Smooth muscle cell (in vitro differentiated cells): ENCODE results near the gene SAV1. TPM values are rescaled to one million over a fixed set of nuclear protein-coding genes. Genes with fewer than 3 reads are reported as not detected.

Source experiments
- DNase-seq: peaks from one replicate; lab custom pipeline; 2025; ENCODE audit not compliant: unreplicated experiment; lab: John Stamatoyannopoulos, UW
- H2AFZ ChIP-seq: fragments of 200-600 bp; sonication (generic); 2 replicates; pipeline ENCODE4 v1.6.0; 2016; ENCODE audit warnings: antibody characterized with exemption, low read depth, mild to moderate bottlenecking
- H3F3A ChIP-seq: fragments of 200-600 bp; sonication (generic); 2 replicates; pipeline ENCODE4 v1.6.0; 2017; ENCODE audit warnings: antibody characterized with exemption, low read depth
- H3K27ac ChIP-seq: fragments of 200-600 bp; sonication (generic); 2 replicates; pipeline ENCODE4 v1.5.1; 2016; ENCODE audit warnings: low read depth, mild to moderate bottlenecking
- H3K27me3 ChIP-seq: fragments of 200-600 bp; sonication (generic); 2 replicates; pipeline ENCODE4 v1.6.1; 2016; ENCODE audit warnings: low read depth, mild to moderate bottlenecking
- H3K36me3 ChIP-seq: fragments of 200-600 bp; sonication (generic); 2 replicates; pipeline ENCODE4 v1.5.1; 2016; ENCODE audit warnings: low read depth
- H3K4me1 ChIP-seq: fragments of 200-600 bp; sonication (generic); 2 replicates; pipeline ENCODE4 v1.5.1; 2016; ENCODE audit warnings: low read depth
- H3K4me2 ChIP-seq: fragments of 200-600 bp; sonication (generic); 2 replicates; pipeline ENCODE4 v1.6.0; 2016; ENCODE audit warnings: mild to moderate bottlenecking
- H3K4me3 ChIP-seq: fragments of 200-600 bp; sonication (generic); 2 replicates; pipeline ENCODE4 v1.5.1; 2016; ENCODE audit warnings: mild to moderate bottlenecking
- H3K79me2 ChIP-seq: fragments of 200-600 bp; sonication (generic); 2 replicates; pipeline ENCODE4 v1.6.0; 2016; ENCODE audit warnings: low read depth, mild to moderate bottlenecking
- H3K9ac ChIP-seq: fragments of 200-600 bp; sonication (generic); 2 replicates; pipeline ENCODE4 v1.6.0; 2016; ENCODE audit warnings: low read depth
- H3K9me3 ChIP-seq: fragments of 200-600 bp; sonication (generic); replicated peaks from 2 replicates; pipeline ENCODE4 v1.5.1; 2016; ENCODE audit warnings: low read depth
- H4K20me1 ChIP-seq: fragments of 200-600 bp; sonication (generic); 2 replicates; pipeline ENCODE4 v1.6.0; 2016; ENCODE audit warnings: low read depth
- CTCF ChIP-seq: fragments of 200-600 bp; sonication (generic); IDR thresholded peaks from 2 replicates; pipeline ENCODE4 v1.5.1; 2017; ENCODE audit warnings: borderline replicate concordance, mild to moderate bottlenecking, antibody characterized with exemption; ENCODE audit not compliant: insufficient read depth, poor library complexity, severe bottlenecking
- WGBS: methylation state at CpG from one replicate; pipeline ENCODE4 v1.1.7; 2016; ENCODE audit warnings: low lambda C conversion rate; 5-methylcytosine and 5-hydroxymethylcytosine counted together
- polyA plus RNA-seq: library from polyadenylated mRNA; unstranded; fragments of >200 nt; fragmentation: Nextera tagmentation; extraction: Ambion mirVana; gene quantifications from 2 replicates; pipeline ENCODE4 v1.2.1, GENCODE V29; 2016
- total RNA-seq: library from RNA; depleted of rRNA; stranded (reverse); fragments of >200 nt; gene quantifications from 2 replicates; pipeline ENCODE4 v1.2.3, GENCODE V29; 2014

Gene SAV1
- total RNA-seq (17.7 and 24.8 TPM in 2 replicates), polyA plus RNA-seq (17.7 and 18.4 TPM in 2 replicates)

- Histone ChIP-seq H3K9ac (peak within 1 kb of the TSS; percentile 92), H3K27ac (peak within 1 kb of the TSS; percentile 78), H3K4me1 (peaks cover 22% of the 10 kb centered on the region), H3K4me2 (peak within 1 kb of the TSS; percentile 89), H3K36me3 (no peaks in the 10 kb centered on the region), H4K20me1 (peaks cover 20% of the 10 kb centered on the region), H3K79me2 (peaks cover 35% of the 10 kb centered on the region), H3K27me3 (no peaks in the 10 kb centered on the region), H3F3A (peaks cover 5% of the 10 kb centered on the region), H3K4me3 (peak within 1 kb of the TSS; percentile 95), H2AFZ (peak within 1 kb of the TSS; percentile 92), H3K9me3 (no peaks in the 10 kb centered on the region)
- no peak for TF ChIP-seq CTCF
- under 1% methylated on average over 69 of the region's 92 CpGs for WGBS
- peak; percentile 60 for DNase-seq
Measured at GRCh38 chr14:50667996-50668825, at the start of gene SAV1. Gene SAV1, minus strand, starts transcription at chr14:50668306. Its CDS starts 339 bp downstream, at chr14:50667967.

DNA sequence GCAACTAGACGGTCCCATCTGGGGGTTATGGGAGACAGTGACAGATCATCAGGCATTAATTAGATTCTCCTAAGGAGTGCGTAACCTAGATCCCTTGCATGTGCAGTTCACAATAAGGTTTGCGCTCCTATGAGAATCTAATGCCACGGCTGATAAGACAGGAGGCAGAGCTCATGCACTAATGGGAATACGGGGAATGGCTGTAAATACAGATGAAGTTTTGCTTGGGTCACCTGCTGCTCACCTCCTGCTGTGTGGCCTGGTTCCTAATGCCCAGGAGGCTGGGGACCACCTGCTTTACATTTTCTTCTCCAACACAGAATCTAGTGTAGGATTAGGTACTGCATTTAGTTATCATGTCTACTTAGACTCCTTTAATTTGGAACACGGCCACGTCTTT lies 49.7 kb upstream of the SAV1 start:
- no peaks in the 10 kb centered on the region for H3K4me1 ChIP-seq
- 78% methylated on average over 7 of the region's 7 CpGs for WGBS
- no peak for DNase-seq
- H2AFZ ChIP-seq, result no peak overlapping the region
- H3K27ac ChIP-seq, result no peak overlapping the region
- no peak overlapping the region for H3K4me3 ChIP-seq
- no peak for TF ChIP-seq CTCF
- no peaks in the 10 kb centered on the region for H3F3A ChIP-seq
- no peaks in the 10 kb centered on the region for H3K9me3 ChIP-seq
- no peaks in the 10 kb centered on the region for H3K27me3 ChIP-seq
- no peak overlapping the region for H3K4me2 ChIP-seq
- H3K79me2 ChIP-seq, result no peaks in the 10 kb centered on the region
- H4K20me1 ChIP-seq, result no peaks in the 10 kb centered on the region
- no peaks in the 10 kb centered on the region for H3K36me3 ChIP-seq
- no peak overlapping the region for H3K9ac ChIP-seq

DNA sequence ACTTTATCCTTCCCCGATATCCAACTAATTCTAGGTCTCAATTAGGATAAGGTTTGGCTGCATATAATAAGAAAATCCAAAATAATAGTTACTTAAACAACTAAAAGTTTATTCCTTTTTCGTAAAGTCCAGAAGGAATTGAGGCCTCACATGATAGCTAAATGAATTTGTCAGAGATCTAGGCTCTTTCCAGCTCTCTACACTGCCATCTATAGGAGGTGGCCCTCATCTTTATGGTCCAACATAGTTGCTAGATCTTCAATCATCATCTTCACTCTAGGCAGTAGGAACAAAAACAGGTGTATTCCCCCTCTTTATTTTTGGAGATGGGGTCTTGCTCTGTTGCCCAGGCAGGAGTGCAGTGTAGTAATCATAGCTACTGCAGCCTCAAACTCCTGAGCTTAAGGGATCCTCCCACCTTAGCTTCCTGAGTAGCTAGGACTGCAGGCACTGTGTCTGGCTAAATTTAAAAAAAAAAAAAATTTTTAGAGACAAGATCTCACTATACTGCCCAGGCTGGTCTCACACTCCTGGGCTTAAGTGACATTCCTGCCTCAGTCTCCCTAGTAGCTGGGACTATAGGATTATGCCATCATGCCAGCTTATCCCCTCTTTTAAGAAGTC lies 46.5 kb upstream of the SAV1 start:
- Histone ChIP-seq H3K9ac (no peak overlapping the region), H3K36me3 (no peaks in the 10 kb centered on the region), H3K27me3 (no peaks in the 10 kb centered on the region), H3K4me1 (no peaks in the 10 kb centered on the region), H2AFZ (no peak overlapping the region), H3K4me3 (no peak overlapping the region), H3K9me3 (no peaks in the 10 kb centered on the region), H3F3A (no peaks in the 10 kb centered on the region), H3K27ac (no peak overlapping the region), H4K20me1 (no peaks in the 10 kb centered on the region), H3K4me2 (no peak overlapping the region), H3K79me2 (no peaks in the 10 kb centered on the region)
- WGBS, result 72% methylated on average over 2 of the region's 2 CpGs
- TF ChIP-seq CTCF, result peak; percentile 39
- no peak for DNase-seq
